HL-60 (cell line): ENCODE data around the gene CCDC174.
"Not testable (repeated sequence)": the region's sequence is repeated elsewhere in the genome, so short reads cannot be mapped to it uniquely, and the experiment has no call there.

Experiments used
- POLR2AphosphoS5 ChIP-seq: IDR thresholded peaks from 2 replicates; pipeline ENCODE4 v1.6.1; 2012; ENCODE audit warnings: low read depth
- TF ChIP-seq, protein P1 (sequence below): IDR thresholded peaks from one replicate; pipeline ENCODE4 v1.5.1; 2011; ENCODE audit warnings: low read length, control low read depth, inconsistent platforms; ENCODE audit not compliant: insufficient read depth

DNA sequence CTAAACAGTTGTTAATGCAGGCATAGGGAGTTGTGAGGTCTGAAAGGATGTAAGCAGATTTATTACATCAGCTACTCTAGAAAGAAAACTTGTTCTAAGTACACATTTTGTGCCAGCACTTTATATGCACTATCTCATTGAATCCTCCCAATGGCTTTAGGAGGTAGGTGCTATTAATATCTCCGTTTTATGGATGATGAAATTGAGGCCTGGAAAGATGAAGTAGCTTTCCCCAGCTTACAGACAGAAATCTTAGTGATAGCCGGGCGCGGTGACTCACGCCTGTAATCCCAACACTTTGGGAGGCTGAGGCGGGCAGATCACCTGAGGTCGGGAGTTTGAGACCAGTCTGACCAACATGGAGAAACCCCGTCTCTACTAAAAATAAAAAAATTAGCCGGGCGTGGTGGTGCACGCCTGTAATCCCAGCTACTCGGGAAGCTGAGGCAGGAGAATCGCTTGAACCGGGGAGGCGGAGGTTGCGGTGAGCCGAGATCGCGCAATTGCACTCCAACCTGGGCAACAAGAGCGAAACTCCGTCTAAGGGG, 872 bp downstream of the CCDC174 start:
- TF ChIP-seq, protein P1, sequence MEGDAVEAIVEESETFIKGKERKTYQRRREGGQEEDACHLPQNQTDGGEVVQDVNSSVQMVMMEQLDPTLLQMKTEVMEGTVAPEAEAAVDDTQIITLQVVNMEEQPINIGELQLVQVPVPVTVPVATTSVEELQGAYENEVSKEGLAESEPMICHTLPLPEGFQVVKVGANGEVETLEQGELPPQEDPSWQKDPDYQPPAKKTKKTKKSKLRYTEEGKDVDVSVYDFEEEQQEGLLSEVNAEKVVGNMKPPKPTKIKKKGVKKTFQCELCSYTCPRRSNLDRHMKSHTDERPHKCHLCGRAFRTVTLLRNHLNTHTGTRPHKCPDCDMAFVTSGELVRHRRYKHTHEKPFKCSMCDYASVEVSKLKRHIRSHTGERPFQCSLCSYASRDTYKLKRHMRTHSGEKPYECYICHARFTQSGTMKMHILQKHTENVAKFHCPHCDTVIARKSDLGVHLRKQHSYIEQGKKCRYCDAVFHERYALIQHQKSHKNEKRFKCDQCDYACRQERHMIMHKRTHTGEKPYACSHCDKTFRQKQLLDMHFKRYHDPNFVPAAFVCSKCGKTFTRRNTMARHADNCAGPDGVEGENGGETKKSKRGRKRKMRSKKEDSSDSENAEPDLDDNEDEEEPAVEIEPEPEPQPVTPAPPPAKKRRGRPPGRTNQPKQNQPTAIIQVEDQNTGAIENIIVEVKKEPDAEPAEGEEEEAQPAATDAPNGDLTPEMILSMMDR: not testable (repeated sequence)
- TF ChIP-seq POLR2AphosphoS5: not testable (repeated sequence)
